Left lung (tissue), 10 donors: Measurements from ENCODE around the gene VGF. TPM values are rescaled to one million over a fixed set of nuclear protein-coding genes. Genes with fewer than 3 reads are reported as not detected.
A peak's percentile ranks its signal among the peaks of the same experiment; 100 is the strongest.

Experiments used
- ATAC-seq: fragments of 200-7000 bp; cut with Tn5 transposase; one replicate; pipeline ENCODE4 v1.9.1; 2020; ENCODE audit warnings: moderate library complexity
- DNase-seq, 4 donors: peaks; one replicate each; pipeline ENCODE4 v3.0.0-alpha.2; 2013 to 2020
- H3K27ac ChIP-seq, 2 donors: fragments of 200-600 bp; sonication (generic) in 1 of 2; one replicate each; pipeline versions ENCODE4 v1.5.0 to v1.8.0; 2020 to 2021
- H3K27me3 ChIP-seq, 2 donors: fragments of 200-600 bp; sonication (generic) in 1 of 2; one replicate each; pipeline versions ENCODE4 v1.5.0 to v1.8.0; 2020 to 2021
- H3K36me3 ChIP-seq, 2 donors: fragments of 200-600 bp; sonication (generic) in 1 of 2; one replicate each; pipeline versions ENCODE4 v1.5.0 to v1.8.0; 2020 to 2021
- H3K4me1 ChIP-seq, 2 donors: fragments of 200-600 bp; one replicate each; pipeline ENCODE4 v1.8.0; 2021
- H3K4me3 ChIP-seq, 2 donors: fragments of 200-600 bp; sonication (generic) in 1 of 2; one replicate each; pipeline versions ENCODE4 v1.5.0 to v1.8.0; 2020 to 2021; ENCODE audit warnings: mild to moderate bottlenecking in 1 of 2
- H3K9me3 ChIP-seq, 2 donors: fragments of 200-600 bp; sonication (generic) in 1 of 2; one replicate each; pipeline versions ENCODE4 v1.5.0 to v1.8.0; 2020 to 2021
- intact Hi-C, 2 donors: fragments of 100-400 bp; cut with DNase I; formaldehyde crosslinking; loops; one replicate each; pipeline versions ENCODE4 v1.11.2 to v1.14.2; 2022
- polyA plus RNA-seq, 6 donors: library from polyadenylated mRNA; unstranded; fragments of 120-200 nt; gene quantifications; one replicate each; pipeline ENCODE4 v1.2.1, GENCODE V29; 2013; ENCODE audit not compliant: insufficient read length in 6 of 6
- total RNA-seq, 2 donors: library from RNA; stranded (reverse); fragmentation: NEBNext Ultra II Directional; extraction: Animal tissue kit (Norgen Biotek cat#: 25700); gene quantifications; one replicate each; pipeline ENCODE4 v1.2.1, GENCODE V29; 2021
- TF ChIP-seq, protein P1 (sequence below), 2 donors: fragments of 200-600 bp; sonication (generic) in 1 of 2; IDR thresholded peaks; one replicate each; pipeline versions ENCODE4 v1.5.0 to v1.8.0; 2021; ENCODE audit warnings: antibody characterized with exemption in 2 of 2
- donor health status: DM: no; HTN: yes; CAD: no.
- donor health status: DM: no; HTN: no; CAD: no.

VGF gene
- total and polyA plus RNA-seq, 8 donors: 0.82 to 1.4 (median 0.95) TPM; not detected in 2

- TF ChIP-seq, protein P1, sequence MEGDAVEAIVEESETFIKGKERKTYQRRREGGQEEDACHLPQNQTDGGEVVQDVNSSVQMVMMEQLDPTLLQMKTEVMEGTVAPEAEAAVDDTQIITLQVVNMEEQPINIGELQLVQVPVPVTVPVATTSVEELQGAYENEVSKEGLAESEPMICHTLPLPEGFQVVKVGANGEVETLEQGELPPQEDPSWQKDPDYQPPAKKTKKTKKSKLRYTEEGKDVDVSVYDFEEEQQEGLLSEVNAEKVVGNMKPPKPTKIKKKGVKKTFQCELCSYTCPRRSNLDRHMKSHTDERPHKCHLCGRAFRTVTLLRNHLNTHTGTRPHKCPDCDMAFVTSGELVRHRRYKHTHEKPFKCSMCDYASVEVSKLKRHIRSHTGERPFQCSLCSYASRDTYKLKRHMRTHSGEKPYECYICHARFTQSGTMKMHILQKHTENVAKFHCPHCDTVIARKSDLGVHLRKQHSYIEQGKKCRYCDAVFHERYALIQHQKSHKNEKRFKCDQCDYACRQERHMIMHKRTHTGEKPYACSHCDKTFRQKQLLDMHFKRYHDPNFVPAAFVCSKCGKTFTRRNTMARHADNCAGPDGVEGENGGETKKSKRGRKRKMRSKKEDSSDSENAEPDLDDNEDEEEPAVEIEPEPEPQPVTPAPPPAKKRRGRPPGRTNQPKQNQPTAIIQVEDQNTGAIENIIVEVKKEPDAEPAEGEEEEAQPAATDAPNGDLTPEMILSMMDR (IDR thresholded peaks at IDR 0.05): no peak
- Histone ChIP-seq H3K36me3 (peaks cover 0 to 35% of the 10 kb centered on the region in 2 donors), H3K4me1 (peaks cover 14 to 43% of the 10 kb centered on the region in 2 donors), H3K4me3 (peak overlapping the region; percentile 15 to 33), H3K9me3 (no peaks in the 10 kb centered on the region), H3K27ac (no peak overlapping the region), H3K27me3 (peaks cover 51 to 70% of the 10 kb centered on the region in 2 donors)
- intact Hi-C loops: no loop called here
- DNase-seq: peak in 2 of 4 donors; percentile 74 to 83
- peak; percentile 25 for ATAC-seq
Observed at GRCh38 chr7:101162551-101163278, 2.7 kb downstream of the VGF start.

DNA sequence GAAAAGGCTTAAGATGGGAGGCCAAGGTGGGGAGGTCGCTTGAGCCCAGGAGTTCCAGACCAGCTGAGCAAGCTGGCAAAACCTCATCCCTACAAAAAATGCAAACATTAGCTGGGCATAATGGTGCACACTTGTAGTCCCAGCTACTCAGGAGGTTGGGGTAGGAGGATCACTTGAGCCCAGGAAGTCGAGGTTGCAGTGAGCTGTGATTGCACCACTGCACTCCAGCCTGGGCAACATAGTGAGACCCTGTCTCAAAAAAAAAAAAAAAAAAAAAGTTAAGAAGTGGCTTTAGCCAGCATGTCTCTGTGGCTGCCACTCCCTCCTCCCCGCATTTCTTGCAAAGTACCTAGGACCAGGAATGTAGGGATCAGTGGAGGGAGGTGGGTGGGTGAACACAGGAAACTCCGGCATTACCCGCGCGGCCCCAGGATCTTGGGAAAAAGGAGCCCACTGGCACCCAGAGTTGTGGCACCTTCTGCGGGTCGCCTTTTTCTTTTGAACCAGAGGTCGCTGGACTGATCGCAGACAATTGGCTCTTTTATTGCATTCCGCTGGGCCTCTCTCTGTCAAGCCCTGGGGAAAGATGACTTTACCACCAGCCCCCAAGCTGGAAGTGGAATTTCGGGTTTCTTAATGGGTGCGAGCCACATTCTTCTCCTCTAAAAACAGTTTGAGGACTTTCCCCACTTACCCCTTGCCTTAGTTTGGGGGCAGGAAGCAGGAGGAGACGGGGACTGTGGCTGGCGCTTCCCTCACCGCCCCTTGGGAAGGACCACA lies 3.5 kb downstream of the VGF start:
- no peak overlapping the region for H3K27ac ChIP-seq

GRCh38 chr7:101160910-101161309 lies 4.5 kb downstream of the VGF start:
- no peak overlapping the region for H3K4me3 ChIP-seq
- H3K9me3 ChIP-seq: no peaks in the 10 kb centered on the region
- no peak overlapping the region for H3K27ac ChIP-seq
- H3K4me1 ChIP-seq: peaks cover 14 to 39% of the 10 kb centered on the region in 2 donors
- intact Hi-C loops: no loop called here
- peaks cover 0 to 47% of the 10 kb centered on the region in 2 donors for H3K36me3 ChIP-seq
- no peak for DNase-seq
- ATAC-seq: no peak
- H3K27me3 ChIP-seq: peaks cover 36 to 52% of the 10 kb centered on the region in 2 donors
- TF ChIP-seq, protein P1 (IDR thresholded peaks at IDR 0.05): no peak

More for the DNA sequence above, 3.5 kb downstream of the VGF start:
- DNase-seq (no peak), ATAC-seq (no peak)
- H3K27me3 ChIP-seq: peaks cover 43 to 62% of the 10 kb centered on the region in 2 donors
- intact Hi-C loops: no loop called here
- H3K4me1 ChIP-seq: peaks cover 14 to 43% of the 10 kb centered on the region in 2 donors
- H3K9me3 ChIP-seq: no peaks in the 10 kb centered on the region
- TF ChIP-seq, protein P1 (IDR thresholded peaks at IDR 0.05): no peak
- no peak overlapping the region for H3K4me3 ChIP-seq
- peaks cover 0 to 43% of the 10 kb centered on the region in 2 donors for H3K36me3 ChIP-seq

DNA sequence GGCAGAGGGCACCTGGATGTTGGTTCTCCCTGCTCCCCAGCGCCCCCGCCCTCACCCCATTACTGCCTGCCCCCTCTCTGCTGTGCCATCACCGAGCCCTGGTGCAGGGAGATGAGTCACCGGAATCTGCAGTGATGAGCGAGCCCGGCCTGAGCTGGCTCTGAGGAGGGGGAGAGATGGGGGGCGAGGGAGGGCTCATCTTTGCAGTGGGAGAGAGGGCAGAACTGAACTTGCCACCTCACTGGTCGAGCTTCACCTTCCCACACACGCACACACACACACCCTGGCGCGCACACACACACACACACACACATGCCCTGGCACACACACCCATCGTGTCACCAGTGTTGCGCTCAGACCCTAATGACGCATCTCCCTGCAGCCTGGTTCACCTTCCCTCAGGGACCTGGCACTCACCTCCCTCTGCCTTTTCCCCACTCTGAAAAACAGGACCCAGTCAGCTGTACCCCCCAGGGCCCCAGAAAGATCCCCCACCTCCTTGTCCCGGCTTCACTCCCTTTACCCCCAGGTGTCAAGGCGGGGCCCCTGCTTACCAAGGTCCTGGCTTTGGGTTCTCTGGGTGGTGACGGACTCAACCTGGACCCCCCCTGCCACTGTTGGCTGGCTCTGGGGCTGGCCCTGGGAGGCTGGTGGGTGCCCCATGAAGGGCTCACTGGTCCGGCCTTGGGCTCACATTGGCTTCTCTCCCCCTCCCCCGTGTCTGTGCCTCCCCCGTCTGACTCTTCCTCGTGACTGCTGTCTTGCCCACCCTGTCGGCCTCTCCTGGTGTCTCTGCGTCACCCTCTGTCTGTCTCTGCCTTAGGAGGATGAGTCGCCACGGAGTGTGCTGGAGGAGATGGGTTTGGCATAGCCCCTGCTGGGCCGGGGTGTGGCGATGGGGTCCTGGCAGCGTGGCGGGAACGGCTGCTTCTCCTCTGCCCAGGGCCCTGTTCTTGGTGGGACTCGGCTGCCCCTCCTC lies 5.4 kb downstream of the VGF start:
- ATAC-seq (no peak), DNase-seq (no peak)
- H3K27ac ChIP-seq: no peak overlapping the region
- TF ChIP-seq, protein P1 (IDR thresholded peaks at IDR 0.05): no peak
- H3K27me3 ChIP-seq: peaks cover 30 to 43% of the 10 kb centered on the region in 2 donors
- H3K9me3 ChIP-seq: no peaks in the 10 kb centered on the region
- no peak overlapping the region for H3K4me3 ChIP-seq
- H3K36me3 ChIP-seq: peaks cover 0 to 47% of the 10 kb centered on the region in 2 donors
- intact Hi-C loops: no loop called here
- peaks cover 19 to 36% of the 10 kb centered on the region in 2 donors for H3K4me1 ChIP-seq
